NCI-H446 (cell line): Measurements from ENCODE around the gene EVPLL.
"Not testable (repeated sequence)": the region's sequence is repeated elsewhere in the genome, so short reads cannot be mapped to it uniquely, and the experiment has no call there.

ENCODE experiments used
- DNase-seq, 2 experiments: peaks; one replicate each; lab custom pipeline; 2025; lab: John Stamatoyannopoulos, UW

The EVPLL gene

DNA sequence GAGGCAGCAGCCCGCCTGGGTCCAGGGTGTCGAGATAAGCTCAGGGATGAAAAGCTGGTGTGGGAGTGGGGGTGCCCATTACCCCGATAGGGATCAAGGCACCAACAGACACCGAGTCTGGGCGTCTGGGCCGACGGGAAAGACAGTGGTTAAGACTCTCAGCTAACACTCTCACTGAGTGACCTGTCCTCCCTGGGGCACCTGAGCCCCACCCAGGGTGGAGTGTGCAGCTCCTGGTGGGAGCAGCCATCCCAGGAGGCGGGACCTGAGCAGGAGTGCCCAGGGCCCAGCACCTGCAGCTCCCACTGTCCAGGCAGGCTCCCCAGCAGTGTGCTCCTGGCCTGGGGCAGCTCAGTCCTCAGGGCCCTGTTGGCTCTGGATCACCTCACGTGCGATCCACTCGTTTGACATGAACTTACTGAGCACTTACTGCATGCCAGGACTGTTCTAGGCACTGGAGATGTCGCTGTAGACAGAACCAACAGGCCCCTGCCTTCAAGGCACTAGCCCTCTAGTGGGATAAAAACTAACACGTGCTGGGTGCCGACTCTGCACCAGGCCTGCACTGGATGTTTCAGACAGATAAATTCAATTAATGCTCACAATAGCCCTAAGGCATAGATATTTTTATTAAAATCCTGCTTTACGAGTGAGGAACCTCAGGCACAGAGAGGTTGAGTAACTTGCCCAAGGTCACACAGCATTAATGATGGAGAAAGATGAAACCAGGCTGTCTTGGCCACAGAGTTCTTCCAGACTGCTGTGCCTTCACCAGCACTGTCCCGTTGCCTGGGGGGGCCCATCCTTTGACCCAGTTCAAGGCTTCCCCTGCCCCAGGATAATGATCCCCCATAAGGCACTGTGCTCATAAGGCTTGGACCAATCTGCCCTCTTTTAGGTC lies 1.9 kb downstream of the EVPLL start:
- no peak for DNase-seq

DNA sequence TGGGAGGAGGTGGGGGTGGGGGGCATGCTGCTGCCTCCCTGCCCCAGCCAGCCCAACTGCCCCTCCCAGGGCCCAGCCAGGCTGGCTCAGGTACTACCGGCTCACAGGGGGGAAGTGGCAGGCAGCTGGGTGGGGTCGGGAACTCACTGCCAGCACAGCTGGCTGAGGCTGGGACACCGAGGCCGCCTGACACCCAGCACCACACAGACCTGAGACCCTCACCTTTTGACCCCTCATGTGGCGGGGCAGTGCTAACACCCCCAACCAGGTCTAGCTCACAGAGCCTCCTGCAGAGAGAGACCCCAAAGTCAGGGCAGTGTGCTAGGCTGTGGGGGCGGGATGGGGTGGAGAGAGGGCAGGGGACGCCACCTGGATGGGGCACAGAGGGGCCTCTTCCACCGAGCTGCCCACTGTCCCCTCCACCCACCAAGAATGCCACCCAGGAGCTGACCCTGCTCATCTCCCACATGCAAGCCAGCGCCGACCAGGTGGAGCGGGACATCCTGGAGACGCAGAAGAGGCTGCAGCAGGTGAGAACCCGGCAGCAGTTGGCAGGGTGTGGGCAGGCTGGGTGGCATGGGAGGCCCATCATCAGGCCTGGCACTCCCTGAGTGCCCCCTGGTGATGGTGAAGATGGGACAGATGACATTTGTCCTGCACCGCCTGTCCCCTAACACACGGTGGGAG lies 3.0 kb downstream of the EVPLL start:
- no peak for DNase-seq

DNA sequence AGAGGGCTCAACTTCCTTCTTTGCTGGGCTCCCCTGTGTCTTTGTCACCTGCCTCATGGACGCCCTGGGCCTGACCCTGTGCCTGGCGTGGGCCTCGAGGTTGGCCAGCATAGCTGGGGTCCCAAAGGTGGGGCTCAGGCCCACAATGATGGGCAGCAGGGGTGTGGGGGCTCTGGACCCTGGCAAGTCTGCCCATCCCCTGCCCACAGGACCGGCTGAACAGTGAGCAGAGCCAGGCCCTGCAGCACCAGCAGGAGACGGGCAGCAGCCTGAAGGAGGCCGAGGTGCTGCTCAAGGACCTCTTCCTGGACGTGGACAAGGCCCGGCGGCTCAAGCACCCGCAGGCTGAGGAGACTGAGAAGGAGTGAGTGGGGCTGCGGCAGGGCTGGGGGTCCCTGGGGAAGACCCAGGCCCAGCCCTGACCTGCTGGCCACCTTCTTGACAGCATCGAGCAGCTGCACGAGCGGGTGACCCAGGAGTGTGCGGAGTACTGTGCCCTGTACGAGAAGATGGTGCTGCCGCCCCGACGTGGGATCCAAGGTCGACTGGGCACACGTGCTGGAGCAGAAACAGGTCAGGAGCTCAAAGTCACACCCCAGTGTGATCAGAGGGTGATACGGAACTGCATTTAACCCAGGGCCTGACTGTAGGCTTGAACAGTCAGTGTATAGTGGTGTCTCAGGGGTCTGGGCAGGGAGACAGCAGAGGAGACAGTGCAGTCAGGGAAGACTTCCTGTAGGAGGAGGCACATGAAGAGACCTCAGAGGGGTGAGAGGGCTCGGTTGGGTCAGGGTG lies 3.8 kb downstream of the EVPLL start:
- no peak for DNase-seq

DNA sequence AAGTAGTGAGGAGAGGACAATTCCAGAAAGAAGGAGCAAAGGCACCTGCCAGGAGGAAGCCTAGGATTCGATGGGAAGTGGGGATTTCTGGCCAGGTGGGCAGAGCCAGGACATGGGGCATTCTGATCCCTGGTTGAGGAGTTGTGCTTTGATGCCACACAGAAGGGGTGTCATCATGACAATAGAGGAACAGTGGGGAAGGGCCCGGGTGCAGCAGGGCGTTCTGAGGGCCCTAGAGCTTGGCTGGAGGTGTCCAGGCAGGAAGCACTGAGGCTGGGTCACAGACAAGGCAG lies 4.3 kb downstream of the EVPLL start:
- no peak for DNase-seq

DNA sequence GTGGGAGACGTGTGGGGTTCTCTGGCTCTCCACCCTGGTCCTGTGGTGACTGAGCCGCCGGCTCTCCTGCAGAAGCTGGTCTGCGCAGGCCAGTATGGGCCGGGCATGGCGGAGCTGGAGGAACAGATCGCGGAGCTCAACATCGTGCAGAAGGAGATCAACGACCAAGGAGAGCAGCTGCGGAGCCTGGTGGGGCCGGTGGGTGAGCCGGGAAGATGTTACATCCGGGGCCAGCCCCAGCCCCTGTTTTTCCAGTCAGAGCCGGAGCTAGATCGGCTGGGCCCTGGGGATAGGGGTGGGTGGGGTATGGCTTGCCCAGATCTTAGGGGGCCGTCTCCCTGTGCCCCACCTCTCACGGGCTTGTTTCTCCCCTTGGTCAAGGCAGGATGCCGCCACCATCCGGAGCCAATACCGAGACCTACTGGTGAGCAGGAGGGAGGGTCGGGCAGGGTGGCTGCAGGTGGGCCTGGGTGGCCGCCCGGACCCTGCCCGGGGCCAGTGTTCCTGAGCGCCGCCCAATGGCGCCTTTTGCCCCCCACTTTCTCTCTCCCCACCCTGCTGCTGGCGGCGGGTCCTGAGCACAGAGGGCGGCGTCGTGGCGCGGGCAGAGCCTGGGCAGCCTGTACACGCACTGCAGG lies 5.0 kb downstream of the EVPLL start:
- no peak for DNase-seq

DNA sequence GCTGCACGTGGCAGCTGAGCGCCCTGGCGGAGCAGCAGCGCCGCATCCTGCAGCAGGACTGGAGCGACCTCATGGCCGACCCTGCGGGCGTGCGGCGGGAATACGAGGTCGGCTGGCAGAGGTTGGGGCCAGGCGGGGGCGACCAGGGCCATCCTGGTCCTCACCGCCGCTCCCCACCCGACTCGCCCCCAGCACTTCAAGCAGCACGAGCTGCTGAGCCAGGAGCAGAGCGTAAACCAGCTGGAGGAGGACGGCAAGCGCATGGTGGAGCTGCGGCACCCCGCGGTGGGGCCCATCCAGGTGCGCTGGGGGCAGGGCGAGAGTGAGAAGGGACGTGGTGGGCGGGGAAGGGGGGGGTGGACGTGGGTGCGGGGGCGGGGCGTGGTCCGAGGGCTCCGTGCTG lies 5.5 kb downstream of the EVPLL start:
- not testable (repeated sequence) for DNase-seq

DNA sequence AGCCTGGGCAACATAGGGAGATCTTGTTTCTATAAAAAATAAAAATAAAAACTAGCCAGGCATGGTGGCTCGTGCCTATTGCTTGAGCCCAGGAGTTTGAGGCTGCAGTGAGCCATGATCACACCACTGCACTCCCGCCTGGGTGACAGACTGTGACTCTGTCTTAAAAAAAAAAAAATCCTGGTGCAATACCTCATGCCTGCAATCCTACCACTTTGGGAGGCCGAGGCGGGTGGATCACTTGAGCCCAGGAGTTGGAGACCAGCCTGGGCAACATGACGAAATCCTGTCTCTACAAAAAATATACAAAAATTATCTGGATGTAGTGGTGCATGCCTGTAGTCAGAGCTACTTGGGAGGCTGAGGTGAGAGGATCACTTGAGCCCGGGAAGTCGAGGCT lies 6.7 kb downstream of the EVPLL start:
- not testable (repeated sequence) for DNase-seq

DNA sequence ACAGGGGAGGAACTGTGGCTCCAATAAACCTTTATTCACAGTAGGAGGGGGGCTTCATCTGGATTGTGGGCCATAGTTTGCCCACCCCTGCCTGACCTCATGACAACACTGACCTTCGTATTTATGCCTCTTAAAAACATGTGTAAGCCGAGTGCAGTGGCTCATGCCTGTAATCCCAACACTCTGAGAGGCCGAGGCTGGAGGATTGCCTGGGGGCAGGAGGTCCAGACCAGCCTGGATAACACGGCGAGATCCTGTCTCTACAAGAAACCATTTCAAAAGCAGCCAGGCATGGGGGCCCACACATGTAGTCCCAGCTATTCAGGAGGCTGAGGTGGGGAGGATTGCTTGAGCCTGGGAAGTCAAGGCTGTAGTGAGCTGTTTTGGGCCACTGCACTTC lies 10.0 kb downstream of the EVPLL start:
- not testable (repeated sequence) for DNase-seq

DNA sequence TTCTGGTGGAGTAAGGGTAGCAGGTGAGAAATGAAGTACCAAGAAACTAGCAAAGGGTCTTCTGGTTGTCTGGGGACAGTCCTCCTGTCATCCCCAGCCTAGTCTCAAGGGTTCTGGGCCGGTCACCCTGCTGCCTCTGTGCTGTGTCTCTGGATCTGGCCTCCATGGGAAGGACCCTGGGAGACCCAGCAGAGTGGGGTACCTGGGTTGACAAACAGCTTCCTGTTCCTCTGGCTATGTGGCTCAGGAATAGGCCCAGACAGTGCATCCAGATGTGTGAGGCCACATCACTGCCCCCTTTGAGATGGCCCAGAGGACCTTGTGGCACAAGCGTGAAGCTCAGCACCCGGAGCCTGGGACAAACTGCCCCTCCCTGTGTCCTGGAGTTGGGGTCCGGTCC lies 10.7 kb downstream of the EVPLL start:
- not testable (repeated sequence) for DNase-seq

DNA sequence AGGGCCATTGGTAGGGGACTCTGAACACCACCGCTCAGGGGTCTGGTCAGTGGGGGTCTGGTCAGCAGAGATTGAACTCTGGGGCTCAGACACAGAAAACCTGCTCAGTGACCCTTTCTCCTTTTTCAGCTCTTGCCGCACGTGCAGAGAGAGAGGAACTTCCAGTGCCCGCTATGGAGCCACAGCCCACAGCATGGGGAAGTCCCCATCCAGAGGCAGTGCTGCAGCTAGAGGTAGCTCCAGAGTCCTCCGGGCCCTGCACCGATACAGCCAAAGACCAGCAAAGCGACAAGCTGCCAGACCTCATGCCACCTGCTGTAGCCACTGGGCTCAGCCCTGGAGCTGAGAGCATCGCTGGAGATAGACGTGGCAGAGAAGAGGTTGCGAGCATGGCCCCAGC lies 11.2 kb downstream of the EVPLL start:
- DNase-seq = not testable (repeated sequence)

DNA sequence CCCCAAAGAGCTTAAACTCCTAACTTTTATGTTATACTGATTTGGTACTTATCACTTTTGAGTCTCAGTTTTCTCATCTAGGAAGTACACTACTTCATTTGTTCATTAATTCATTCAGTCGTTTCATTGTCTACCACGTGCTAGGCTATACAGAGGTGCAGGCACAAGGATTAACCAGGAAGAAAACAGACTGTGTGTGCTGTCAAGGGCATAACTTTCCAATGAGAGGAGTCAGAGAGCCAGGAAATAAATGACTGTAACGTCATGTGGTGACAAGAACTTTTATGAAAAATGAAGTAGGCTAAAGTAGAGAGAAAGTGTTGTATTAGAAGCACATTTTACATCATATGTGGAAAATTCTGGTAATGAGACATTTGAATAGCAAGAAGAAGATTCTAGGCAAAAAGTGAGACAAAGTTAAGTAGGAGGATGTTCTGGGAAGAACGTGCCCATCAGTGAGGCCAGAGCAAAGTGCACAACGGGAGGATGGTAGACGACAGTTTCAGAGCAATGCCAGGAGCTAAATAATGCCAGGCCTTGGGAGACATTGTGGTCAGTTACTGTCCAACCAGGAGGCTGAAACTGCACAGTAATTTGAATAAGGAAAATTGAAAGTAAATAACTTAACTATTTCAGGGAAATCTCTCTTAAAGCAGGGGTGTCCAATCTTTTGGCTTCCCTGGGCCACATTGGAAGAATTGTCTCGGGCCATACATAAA lies 24.5 kb downstream of the EVPLL start:
- DNase-seq = not testable (repeated sequence)

DNA sequence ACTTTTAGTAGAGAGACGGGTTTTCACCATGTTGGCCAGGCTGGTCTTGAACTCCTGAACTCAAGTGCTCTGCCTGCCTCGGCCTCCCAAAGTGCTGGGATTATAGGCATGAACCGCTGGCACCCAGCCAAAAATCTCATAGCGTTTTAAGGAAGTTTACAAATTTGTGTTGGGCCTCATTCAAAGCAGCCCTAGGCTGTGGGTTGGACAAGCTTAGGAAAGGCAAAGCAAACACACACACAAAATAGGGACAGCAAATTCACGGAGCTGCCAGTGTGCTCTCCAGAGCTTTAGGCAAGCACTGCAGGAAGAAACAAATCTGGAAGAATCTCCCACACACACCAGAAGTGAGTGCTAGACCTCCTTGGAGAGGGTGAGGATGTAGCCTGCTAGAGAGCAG lies 25.6 kb downstream of the EVPLL start:
- not testable (repeated sequence) for DNase-seq

DNA sequence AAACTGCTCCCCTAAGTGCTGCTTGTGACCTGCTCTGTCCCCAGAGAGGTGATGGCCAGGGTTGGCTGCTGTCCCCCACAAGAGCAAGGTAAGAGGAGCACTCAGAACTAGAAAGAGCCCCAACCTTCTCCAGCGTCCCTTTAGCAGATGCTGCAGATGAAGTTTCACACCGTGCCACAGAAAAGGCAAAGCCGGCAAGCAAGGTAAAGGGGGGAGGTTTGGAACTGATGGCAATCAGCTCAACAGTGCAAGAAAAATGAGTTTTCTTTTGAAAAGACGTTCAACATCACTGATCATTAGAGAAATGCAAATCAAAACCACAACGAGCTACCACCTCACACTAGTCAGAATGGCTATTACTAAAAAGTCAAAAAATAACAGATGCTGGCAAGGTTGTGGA lies 26.0 kb downstream of the EVPLL start:
- DNase-seq = not testable (repeated sequence)

DNA sequence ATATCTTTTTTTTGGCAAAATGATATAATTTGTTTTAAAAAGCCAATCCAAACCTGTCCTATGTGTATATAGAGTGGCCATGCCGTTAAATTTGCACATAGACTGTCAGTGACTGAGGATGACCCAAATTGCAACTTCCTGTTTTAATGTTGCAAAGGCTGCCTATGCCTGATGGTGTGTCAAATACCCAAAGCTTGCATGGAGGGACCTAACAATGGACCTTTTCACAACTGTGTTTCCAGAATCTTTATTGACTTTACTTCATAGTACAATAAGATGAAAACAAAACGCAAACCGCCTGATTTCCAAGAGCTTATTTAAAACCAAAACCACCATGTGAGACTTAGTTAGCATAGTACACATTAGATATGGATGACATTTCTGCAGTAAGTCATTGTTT lies 31.3 kb downstream of the EVPLL start:
- not testable (repeated sequence) for DNase-seq

DNA sequence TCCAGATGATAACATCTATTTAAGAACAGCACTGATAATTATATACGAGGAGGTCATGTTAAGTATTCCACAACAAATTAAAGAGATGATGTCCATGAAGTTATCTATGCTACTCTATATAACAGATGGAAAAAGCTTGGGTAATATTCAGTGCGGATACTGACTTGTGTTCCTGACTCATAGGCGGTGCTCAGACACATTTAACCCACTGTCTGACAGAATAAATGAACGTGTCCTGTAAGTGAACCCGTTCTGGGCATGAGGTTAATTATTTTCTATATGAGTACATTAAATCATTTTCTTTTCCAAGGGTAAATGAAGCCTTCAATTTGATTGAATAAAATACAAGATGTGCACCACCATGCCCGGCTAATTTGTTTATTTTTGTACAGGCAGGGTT lies 31.7 kb downstream of the EVPLL start:
- DNase-seq = not testable (repeated sequence)

DNA sequence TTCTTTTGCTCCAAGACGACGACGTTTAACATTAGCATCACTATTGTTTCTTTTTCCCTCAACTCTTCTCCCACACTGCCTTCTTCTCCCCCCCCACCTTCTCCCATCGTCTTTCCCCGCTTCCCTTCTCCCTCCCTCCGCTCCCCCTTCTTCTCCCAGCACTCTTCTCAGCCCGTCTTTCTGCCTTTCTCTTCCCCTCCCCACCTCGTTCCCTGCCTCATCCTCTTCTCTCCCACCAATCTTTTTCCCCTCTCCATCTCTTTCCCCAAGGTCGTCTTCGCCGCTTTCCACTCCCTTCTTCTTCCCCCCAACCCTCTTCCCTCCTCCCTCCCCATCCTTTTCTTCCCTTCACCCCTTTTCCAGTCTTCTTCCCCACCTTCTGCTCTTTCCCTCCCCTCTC lies 33.2 kb downstream of the EVPLL start:
- not testable (repeated sequence) for DNase-seq

DNA sequence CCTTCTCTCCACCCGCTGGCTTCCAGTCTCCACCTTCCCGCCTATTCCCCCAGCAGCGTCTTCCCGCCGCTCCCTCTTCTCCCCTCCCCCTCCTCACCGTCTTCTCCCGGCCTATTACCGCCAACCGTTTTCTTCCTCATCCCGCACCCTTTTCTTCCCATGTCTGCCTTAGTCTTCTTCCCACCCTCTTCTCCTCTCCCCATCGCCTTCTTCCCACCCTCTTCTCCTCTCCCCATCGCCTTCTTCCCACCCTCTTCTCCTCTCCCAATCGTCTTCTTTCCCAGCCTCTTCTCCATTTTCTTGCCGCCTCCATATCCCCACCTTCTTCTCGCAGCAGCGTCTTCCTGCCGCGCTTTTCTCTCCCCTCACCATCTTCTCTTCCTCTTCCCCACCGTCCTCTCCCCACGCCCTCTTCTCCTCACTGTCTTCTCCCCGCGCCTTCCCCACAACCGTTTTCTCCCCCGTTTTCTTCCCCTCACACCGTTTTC lies 33.8 kb downstream of the EVPLL start:
- DNase-seq = not testable (repeated sequence)

DNA sequence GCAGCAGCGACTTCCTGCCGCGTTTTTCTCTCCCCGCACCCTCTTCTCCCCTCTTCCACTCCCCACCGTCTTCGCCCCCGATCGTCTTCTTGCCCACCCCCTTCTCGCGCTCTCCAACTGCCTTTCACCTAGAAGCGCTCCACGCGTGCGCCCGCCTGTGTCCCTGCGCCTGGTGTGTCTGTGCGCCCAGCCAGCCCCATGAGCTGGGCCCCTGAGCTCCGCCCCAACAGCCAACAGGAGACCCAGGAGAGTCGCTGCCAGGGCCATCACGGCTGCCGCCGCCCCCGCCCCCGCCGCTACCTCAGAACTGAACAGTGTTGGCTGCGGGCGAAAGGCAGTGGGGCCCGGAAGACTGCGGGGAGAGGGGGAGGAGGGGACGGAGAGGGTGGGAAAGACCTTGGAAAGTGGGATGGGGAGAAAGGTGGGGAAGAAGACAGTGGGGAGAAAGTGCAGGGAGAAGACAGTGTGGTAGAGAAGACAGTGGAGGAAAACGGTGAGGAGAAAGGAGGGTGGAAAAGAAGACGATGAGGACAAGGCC lies 34.5 kb downstream of the EVPLL start:
- DNase-seq = not testable (repeated sequence)

DNA sequence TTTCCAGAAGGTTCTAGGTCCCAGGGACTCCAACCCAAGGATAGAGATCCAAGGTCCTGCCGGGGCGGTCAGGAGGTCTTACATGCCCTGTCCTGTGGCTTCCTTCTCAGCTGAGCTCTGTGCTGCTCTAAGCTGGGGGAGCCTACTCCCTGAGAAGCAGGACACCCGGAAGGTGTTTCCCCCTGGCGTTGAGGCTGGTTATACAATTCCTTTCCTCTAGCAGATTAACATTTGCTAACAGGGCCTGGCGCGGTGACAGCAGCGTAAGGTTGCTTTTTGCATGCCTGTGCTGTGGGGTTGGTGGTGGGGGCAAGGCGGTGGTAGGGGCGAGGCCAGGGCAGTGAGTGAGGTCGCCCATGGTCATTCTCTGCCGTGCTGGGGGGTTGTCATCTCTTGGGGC lies 43.9 kb downstream of the EVPLL start:
- not testable (repeated sequence) for DNase-seq

DNA sequence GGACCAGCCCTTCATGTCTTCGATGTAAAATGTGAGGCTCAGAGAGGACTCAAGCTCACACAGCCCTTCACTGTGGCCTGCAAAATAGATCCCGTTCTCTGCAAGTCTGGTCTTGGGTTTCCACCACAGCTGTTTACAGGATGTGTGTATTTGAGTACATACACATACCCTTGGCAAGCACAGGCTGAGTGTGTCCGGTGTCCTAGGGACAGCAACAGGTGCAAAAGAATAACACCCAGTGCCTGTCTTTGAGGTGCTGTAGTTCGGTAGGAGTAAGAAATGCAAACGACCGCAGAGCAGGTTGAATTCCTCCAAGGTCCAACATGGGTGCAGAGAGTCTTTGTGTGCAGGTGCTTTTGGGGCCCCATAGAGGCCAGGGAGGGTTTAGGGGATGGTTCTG lies 44.9 kb downstream of the EVPLL start:
- DNase-seq = not testable (repeated sequence)

DNA sequence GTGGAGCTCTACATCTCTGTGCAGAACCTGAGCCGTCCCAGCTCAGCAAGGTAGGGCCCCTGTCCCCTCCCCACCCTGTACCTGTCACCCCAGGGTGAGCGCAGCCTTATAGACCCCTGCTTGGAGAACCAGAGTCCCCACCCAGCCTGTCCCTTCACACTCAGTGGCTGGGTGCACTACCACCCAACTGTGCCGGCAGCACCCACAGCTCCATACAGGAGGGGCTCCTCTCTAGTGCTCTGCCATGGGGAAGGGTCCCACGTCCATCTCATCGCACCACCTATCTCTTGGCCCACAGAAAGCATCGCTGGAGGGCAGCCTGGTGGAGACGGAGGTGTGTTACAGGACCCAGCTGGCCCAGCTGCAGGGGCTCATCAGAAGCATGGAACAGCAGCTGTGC lies 45.4 kb downstream of the EVPLL start:
- DNase-seq = not testable (repeated sequence)
